ENCODE results near the gene RASA1. TPM values are rescaled to one million over a fixed set of nuclear protein-coding genes. Genes with fewer than 3 reads are reported as not detected.

The RASA1 gene
- total and polyA plus RNA-seq, 2 experiments from 2014 or later: 32.1 to 67.8 TPM

DNA sequence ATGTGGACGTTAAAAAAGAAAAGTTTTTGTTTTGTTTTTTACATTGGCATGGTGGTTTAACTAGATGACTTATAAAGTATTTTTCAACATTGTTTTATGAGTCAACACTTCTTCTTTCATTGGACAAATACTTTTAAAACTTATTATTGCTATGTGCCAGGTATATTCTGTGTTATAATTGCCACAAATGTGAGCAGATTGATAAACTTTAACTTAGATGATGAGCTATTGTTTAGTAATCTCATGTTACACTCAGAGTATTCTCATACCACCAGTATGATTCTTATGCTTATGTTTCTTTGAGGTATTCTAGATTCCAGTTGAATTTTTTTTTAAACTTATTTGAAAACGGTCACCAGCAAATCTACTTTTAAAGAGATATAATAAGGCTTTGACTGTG is 60.3 kb downstream of the RASA1 start:
- Histone ChIP-seq H3K9me3 (ENCODE audit: low read depth) (no peaks in the 10 kb centered on the region), H3F3A (ENCODE audit: insufficient read depth) (peaks cover 22% of the 10 kb centered on the region; the same call in 1 of the 2 replicates), H3K4me2 (ENCODE audit: unreplicated experiment) (peak overlapping the region; percentile 30), H3K4me3 (no peak overlapping the region), H3K36me3 (ENCODE audit: low read depth) (peaks cover 16% of the 10 kb centered on the region), H3K4me1 (ENCODE audit: insufficient read depth) (peaks cover 35% of the 10 kb centered on the region), H2AFZ (no peak overlapping the region), H3K9ac (no peak overlapping the region), H3K27me3 (replicated peaks; ENCODE audit: insufficient read depth) (no peaks in the 10 kb centered on the region), H3K9me2 (ENCODE audit: insufficient read depth) (no peaks in the 10 kb centered on the region), H4K20me1 (ENCODE audit: insufficient read depth) (peaks cover 3% of the 10 kb centered on the region; the same call in 1 of the 2 replicates), H3K79me2 (ENCODE audit: insufficient read depth) (peaks cover 100% of the 10 kb centered on the region), H3K27ac (peak overlapping the region; percentile 20; the same call in 1 of the 2 replicates)
- 55 to 58% methylated on average over 2 of the region's 2 CpGs for WGBS, 2 experiments (ENCODE audit: low coverage in 1 of 2, low lambda C conversion rate in 2 of 2, missing lambda C conversion rate in 2 of 2)
- TF ChIP-seq EZH2 (IDR thresholded peaks at IDR 0.05; ENCODE audit: insufficient read depth, poor library complexity, severe bottlenecking) (no peak), EZH2phosphoT487 (IDR thresholded peaks at IDR 0.05; ENCODE audit: insufficient read depth, low read depth) (no peak)
- in situ Hi-C loops (cut with MboI): no loop called here
- DNase-seq: peak; percentile 18

GRCh38 chr5:87329114-87329513 is 61.4 kb downstream of the RASA1 start:
- no peak for DNase-seq
- peaks cover 3% of the 10 kb centered on the region; the same call in 1 of the 2 replicates for H4K20me1 ChIP-seq (ENCODE audit: insufficient read depth)
- H3K9me2 ChIP-seq (ENCODE audit: insufficient read depth): no peaks in the 10 kb centered on the region
- peaks cover 35% of the 10 kb centered on the region for H3K4me1 ChIP-seq (ENCODE audit: insufficient read depth)
- no peak overlapping the region for H2AFZ ChIP-seq
- H3K9ac ChIP-seq: no peak overlapping the region
- no peak overlapping the region for H3K4me3 ChIP-seq
- in situ Hi-C loops (cut with MboI): no loop called here
- peaks cover 26% of the 10 kb centered on the region for H3K36me3 ChIP-seq (ENCODE audit: low read depth)
- 94% methylated on average over 6 of the region's 6 CpGs for WGBS, 2 experiments (ENCODE audit: low coverage in 1 of 2, low lambda C conversion rate in 2 of 2, missing lambda C conversion rate in 2 of 2)
- no peak overlapping the region for H3K27ac ChIP-seq
- no peak overlapping the region for H3K4me2 ChIP-seq (ENCODE audit: unreplicated experiment)
- peaks cover 22% of the 10 kb centered on the region; the same call in 1 of the 2 replicates for H3F3A ChIP-seq (ENCODE audit: insufficient read depth)
- no peaks in the 10 kb centered on the region for H3K27me3 ChIP-seq (replicated peaks; ENCODE audit: insufficient read depth)
- no peaks in the 10 kb centered on the region for H3K9me3 ChIP-seq (ENCODE audit: low read depth)
- peaks cover 94% of the 10 kb centered on the region for H3K79me2 ChIP-seq (ENCODE audit: insufficient read depth)
- no peak for TF ChIP-seq EZH2 (IDR thresholded peaks at IDR 0.05; ENCODE audit: insufficient read depth, poor library complexity, severe bottlenecking)
- TF ChIP-seq EZH2phosphoT487 (IDR thresholded peaks at IDR 0.05; ENCODE audit: insufficient read depth, low read depth): no peak

- Histone ChIP-seq H3K4me3 (no peak overlapping the region), H3K9me2 (ENCODE audit: insufficient read depth) (no peaks in the 10 kb centered on the region), H4K20me1 (ENCODE audit: insufficient read depth) (no peaks in the 10 kb centered on the region), H3K4me2 (ENCODE audit: unreplicated experiment) (no peak overlapping the region), H3F3A (ENCODE audit: insufficient read depth) (peaks cover 12% of the 10 kb centered on the region; the same call in 1 of the 2 replicates), H3K79me2 (ENCODE audit: insufficient read depth) (peaks cover 55% of the 10 kb centered on the region), H3K4me1 (ENCODE audit: insufficient read depth) (no peaks in the 10 kb centered on the region), H3K9ac (no peak overlapping the region), H3K9me3 (ENCODE audit: low read depth) (no peaks in the 10 kb centered on the region), H3K27ac (no peak overlapping the region), H2AFZ (no peak overlapping the region), H3K27me3 (replicated peaks; ENCODE audit: insufficient read depth) (no peaks in the 10 kb centered on the region), H3K36me3 (ENCODE audit: low read depth) (peaks cover 53% of the 10 kb centered on the region)
- no peak for DNase-seq
- TF ChIP-seq EZH2 (IDR thresholded peaks at IDR 0.05; ENCODE audit: insufficient read depth, poor library complexity, severe bottlenecking) (no peak), EZH2phosphoT487 (IDR thresholded peaks at IDR 0.05; ENCODE audit: insufficient read depth, low read depth) (no peak)
- in situ Hi-C loops (cut with MboI): no loop called here
These were observed 72.3 kb downstream of the RASA1 start for GRCh38 chr5:87339986-87340385.

DNA sequence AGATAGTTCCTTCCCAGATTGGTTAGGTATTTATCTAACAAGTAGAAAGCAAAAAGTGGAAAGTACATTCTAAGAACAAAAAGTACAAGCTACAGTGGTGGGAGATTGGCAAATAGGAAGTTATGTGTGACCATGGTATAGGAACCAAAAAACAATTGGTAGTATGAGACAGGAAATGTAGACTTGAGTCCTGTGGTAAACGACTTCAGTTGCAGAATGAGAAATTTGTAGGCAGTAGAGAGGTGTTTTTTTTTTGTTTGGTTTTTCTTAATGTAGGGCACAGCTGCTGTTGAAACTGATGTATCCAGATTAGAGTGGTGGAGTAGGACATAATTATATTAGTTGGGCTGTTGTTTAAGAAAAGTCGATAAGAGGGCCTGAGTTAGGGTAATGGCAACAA is 73.0 kb downstream of the RASA1 start:
- H3K4me3 ChIP-seq: no peak overlapping the region
- H3K4me1 ChIP-seq (ENCODE audit: insufficient read depth): no peaks in the 10 kb centered on the region
- in situ Hi-C loops (cut with MboI): no loop called here
- H3K27me3 ChIP-seq (replicated peaks; ENCODE audit: insufficient read depth): no peaks in the 10 kb centered on the region
- no peak overlapping the region for H3K4me2 ChIP-seq (ENCODE audit: unreplicated experiment)
- peaks cover 56% of the 10 kb centered on the region for H3K36me3 ChIP-seq (ENCODE audit: low read depth)
- DNase-seq: no peak
- TF ChIP-seq EZH2 (IDR thresholded peaks at IDR 0.05; ENCODE audit: insufficient read depth, poor library complexity, severe bottlenecking) (no peak), EZH2phosphoT487 (IDR thresholded peaks at IDR 0.05; ENCODE audit: insufficient read depth, low read depth) (no peak)
- H3K9ac ChIP-seq: no peak overlapping the region
- no peak overlapping the region for H2AFZ ChIP-seq
- H3K9me2 ChIP-seq (ENCODE audit: insufficient read depth): no peaks in the 10 kb centered on the region
- H3K27ac ChIP-seq: no peak overlapping the region
- peaks cover 60% of the 10 kb centered on the region for H3K79me2 ChIP-seq (ENCODE audit: insufficient read depth)
- no peaks in the 10 kb centered on the region for H3K9me3 ChIP-seq (ENCODE audit: low read depth)
- peaks cover 12% of the 10 kb centered on the region; the same call in 1 of the 2 replicates for H3F3A ChIP-seq (ENCODE audit: insufficient read depth)
- WGBS, 2 experiments (ENCODE audit: low coverage in 1 of 2, low lambda C conversion rate in 2 of 2, missing lambda C conversion rate in 2 of 2): 74 to 77% methylated on average over 2 of the region's 2 CpGs
- H4K20me1 ChIP-seq (ENCODE audit: insufficient read depth): no peaks in the 10 kb centered on the region

DNA sequence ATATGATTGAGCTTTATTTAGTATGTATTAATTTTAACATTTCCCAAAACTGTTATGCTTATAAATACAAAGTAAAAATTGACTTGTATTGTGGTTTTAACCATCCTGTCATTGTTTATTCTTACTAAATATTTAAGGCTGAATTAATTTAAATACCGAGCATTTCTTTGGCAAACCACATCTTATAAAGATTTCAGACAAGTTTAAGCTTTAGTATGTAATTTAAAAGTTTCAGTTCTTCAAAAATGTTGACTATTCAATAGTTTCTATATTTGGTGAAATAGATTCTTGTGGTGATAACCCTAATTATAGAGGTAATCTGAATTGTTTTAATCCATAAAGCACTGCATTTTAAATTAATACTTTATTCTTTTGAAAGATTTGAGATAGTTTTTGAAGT is 79.6 kb downstream of the RASA1 start:
- H3K4me3 ChIP-seq: no peak overlapping the region
- H4K20me1 ChIP-seq (ENCODE audit: insufficient read depth): no peaks in the 10 kb centered on the region
- no peak for DNase-seq
- no peaks in the 10 kb centered on the region for H3K27me3 ChIP-seq (replicated peaks; ENCODE audit: insufficient read depth)
- H3K4me2 ChIP-seq (ENCODE audit: unreplicated experiment): peak overlapping the region; percentile 22
- no peaks in the 10 kb centered on the region for H3K9me2 ChIP-seq (ENCODE audit: insufficient read depth)
- 97 to 98% methylated on average over 1 of the region's 1 CpG for WGBS, 2 experiments (ENCODE audit: low coverage in 1 of 2, low lambda C conversion rate in 2 of 2, missing lambda C conversion rate in 2 of 2)
- H3K9ac ChIP-seq: no peak overlapping the region
- H3K36me3 ChIP-seq (ENCODE audit: low read depth): peaks cover 40% of the 10 kb centered on the region
- no peak overlapping the region for H3K27ac ChIP-seq
- peaks cover 27% of the 10 kb centered on the region; the same call in 1 of the 2 replicates for H3F3A ChIP-seq (ENCODE audit: insufficient read depth)
- H3K4me1 ChIP-seq (ENCODE audit: insufficient read depth): peaks cover 18% of the 10 kb centered on the region
- H3K79me2 ChIP-seq (ENCODE audit: insufficient read depth): peaks cover 59% of the 10 kb centered on the region
- H2AFZ ChIP-seq: no peak overlapping the region
- TF ChIP-seq EZH2phosphoT487 (IDR thresholded peaks at IDR 0.05; ENCODE audit: insufficient read depth, low read depth) (no peak), EZH2 (IDR thresholded peaks at IDR 0.05; ENCODE audit: insufficient read depth, poor library complexity, severe bottlenecking) (no peak)
- no peaks in the 10 kb centered on the region for H3K9me3 ChIP-seq (ENCODE audit: low read depth)
- in situ Hi-C loops (cut with MboI): no loop called here
